ENCODE data around the gene MBOAT1. TPM values are rescaled to one million over a fixed set of nuclear protein-coding genes. Genes with fewer than 3 reads are reported as not detected.
"Not testable (repeated sequence)": the region's sequence is repeated elsewhere in the genome, so short reads cannot be mapped to it uniquely, and the experiment has no call there.

The MBOAT1 gene
- polyA plus RNA-seq, 1 of the 3 experiments (the other 2 are of a cell fraction) = 3.0 TPM

DNA sequence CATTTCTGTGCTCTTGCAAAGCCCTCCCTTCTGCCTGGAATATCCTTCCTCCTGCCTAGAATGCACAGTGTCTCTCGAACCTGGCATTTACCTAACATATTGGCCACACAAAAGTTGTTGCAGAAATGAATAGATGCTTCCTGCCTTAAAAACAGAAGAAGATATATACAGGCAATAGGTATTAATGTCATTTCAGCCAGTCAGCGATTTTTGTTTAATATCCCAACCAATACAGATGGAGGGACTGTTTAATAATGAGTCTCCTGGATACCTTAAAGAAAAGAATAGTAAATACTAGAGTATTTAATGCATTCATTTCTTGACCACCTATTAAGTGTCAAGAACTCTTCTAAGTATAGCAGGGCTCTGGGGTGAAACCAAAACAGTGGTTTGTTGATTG lies 70.3 kb downstream of the MBOAT1 start:
- Histone ChIP-seq H3K4me1 (ENCODE audit: control insufficient read depth in 1 of 2, insufficient read depth in 2 of 2, low read depth in 1 of 2, low read length in 1 of 2) (no peaks in the 10 kb centered on the region; a peak in 2 of 4 replicates), H4K20me1 (ENCODE audit: insufficient read depth) (no peaks in the 10 kb centered on the region), H3K4me2 (no peak overlapping the region), H3K9me3 (no peaks in the 10 kb centered on the region), H3K27me3 (ENCODE audit: insufficient read depth) (no peaks in the 10 kb centered on the region), H3K9me2 (no peaks in the 10 kb centered on the region), H3K36me3 (replicated peaks in 1 of 2; ENCODE audit: control insufficient read depth in 1 of 2, insufficient read depth in 2 of 2, low read length in 1 of 2) (no peaks in the 10 kb centered on the region), H3K79me2 (ENCODE audit: insufficient read depth) (no peaks in the 10 kb centered on the region), H2AFZ (ENCODE audit: low read depth) (no peak overlapping the region), H3F3A (replicated peaks; ENCODE audit: insufficient read depth) (no peaks in the 10 kb centered on the region), H3K9ac (no peak overlapping the region), H3K27ac (ENCODE audit: low read depth in 2 of 2, low read length in 1 of 2) (no peak overlapping the region), H3K4me3 (ENCODE audit: low read depth in 2 of 2, low read length in 1 of 2) (no peak overlapping the region)
- ChIA-PET POLR2A (no interaction called here), CTCF (no interaction called here)
- DNase-seq = no peak
- TF ChIP-seq GATA2 (CRISPR knock-in tag; IDR thresholded peaks at IDR 0.05) (no peak), RCOR1 (IDR thresholded peaks at IDR 0.05; ENCODE audit: low read length) (no peak), NRF1 (IDR thresholded peaks at IDR 0.05; ENCODE audit: low read depth, low read length) (no peak), FOXM1 (IDR thresholded peaks at IDR 0.05; ENCODE audit: low read depth) (no peak), EP300 (IDR thresholded peaks at IDR 0.05; ENCODE audit: borderline replicate concordance in 1 of 2, low read depth in 1 of 2, low read length in 1 of 2) (no peak), RAD21 (IDR thresholded peaks at IDR 0.05; ENCODE audit: low read length) (no peak), YY1 (IDR thresholded peaks at IDR 0.05; ENCODE audit: low read depth) (no peak), CHD2 (IDR thresholded peaks at IDR 0.05; ENCODE audit: low read length, partially characterized antibody) (no peak), JUND (IDR thresholded peaks at IDR 0.05) (no peak), SMC3 (IDR thresholded peaks at IDR 0.05; ENCODE audit: low read depth, low read length) (no peak), SIN3A (IDR thresholded peaks at IDR 0.05; ENCODE audit: borderline replicate concordance, low read depth, low read length) (no peak), ELF1 (IDR thresholded peaks at IDR 0.05) (no peak), FOSL2 (IDR thresholded peaks at IDR 0.05; ENCODE audit: borderline replicate concordance, low read depth) (no peak)
- TF ChIP-seq, protein P1, sequence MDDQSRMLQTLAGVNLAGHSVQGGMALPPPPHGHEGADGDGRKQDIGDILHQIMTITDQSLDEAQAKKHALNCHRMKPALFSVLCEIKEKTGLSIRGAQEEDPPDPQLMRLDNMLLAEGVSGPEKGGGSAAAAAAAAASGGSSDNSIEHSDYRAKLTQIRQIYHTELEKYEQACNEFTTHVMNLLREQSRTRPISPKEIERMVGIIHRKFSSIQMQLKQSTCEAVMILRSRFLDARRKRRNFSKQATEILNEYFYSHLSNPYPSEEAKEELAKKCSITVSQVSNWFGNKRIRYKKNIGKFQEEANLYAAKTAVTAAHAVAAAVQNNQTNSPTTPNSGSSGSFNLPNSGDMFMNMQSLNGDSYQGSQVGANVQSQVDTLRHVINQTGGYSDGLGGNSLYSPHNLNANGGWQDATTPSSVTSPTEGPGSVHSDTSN (IDR thresholded peaks at IDR 0.05) = no peak
- TF ChIP-seq, protein P2, sequence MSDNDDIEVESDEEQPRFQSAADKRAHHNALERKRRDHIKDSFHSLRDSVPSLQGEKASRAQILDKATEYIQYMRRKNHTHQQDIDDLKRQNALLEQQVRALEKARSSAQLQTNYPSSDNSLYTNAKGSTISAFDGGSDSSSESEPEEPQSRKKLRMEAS (IDR thresholded peaks at IDR 0.05; ENCODE audit: low read depth) = no peak
- TF ChIP-seq, protein P3, sequence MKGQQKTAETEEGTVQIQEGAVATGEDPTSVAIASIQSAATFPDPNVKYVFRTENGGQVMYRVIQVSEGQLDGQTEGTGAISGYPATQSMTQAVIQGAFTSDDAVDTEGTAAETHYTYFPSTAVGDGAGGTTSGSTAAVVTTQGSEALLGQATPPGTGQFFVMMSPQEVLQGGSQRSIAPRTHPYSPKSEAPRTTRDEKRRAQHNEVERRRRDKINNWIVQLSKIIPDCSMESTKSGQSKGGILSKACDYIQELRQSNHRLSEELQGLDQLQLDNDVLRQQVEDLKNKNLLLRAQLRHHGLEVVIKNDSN (IDR thresholded peaks at IDR 0.05; ENCODE audit: borderline replicate concordance, low read depth) = no peak
- TF ChIP-seq, protein P4, sequence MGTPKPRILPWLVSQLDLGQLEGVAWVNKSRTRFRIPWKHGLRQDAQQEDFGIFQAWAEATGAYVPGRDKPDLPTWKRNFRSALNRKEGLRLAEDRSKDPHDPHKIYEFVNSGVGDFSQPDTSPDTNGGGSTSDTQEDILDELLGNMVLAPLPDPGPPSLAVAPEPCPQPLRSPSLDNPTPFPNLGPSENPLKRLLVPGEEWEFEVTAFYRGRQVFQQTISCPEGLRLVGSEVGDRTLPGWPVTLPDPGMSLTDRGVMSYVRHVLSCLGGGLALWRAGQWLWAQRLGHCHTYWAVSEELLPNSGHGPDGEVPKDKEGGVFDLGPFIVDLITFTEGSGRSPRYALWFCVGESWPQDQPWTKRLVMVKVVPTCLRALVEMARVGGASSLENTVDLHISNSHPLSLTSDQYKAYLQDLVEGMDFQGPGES (IDR thresholded peaks at IDR 0.05; ENCODE audit: low read depth, low read length) = no peak
- 93% methylated on average over 2 of the region's 2 CpGs for WGBS (ENCODE audit: low lambda C conversion rate)

DNA sequence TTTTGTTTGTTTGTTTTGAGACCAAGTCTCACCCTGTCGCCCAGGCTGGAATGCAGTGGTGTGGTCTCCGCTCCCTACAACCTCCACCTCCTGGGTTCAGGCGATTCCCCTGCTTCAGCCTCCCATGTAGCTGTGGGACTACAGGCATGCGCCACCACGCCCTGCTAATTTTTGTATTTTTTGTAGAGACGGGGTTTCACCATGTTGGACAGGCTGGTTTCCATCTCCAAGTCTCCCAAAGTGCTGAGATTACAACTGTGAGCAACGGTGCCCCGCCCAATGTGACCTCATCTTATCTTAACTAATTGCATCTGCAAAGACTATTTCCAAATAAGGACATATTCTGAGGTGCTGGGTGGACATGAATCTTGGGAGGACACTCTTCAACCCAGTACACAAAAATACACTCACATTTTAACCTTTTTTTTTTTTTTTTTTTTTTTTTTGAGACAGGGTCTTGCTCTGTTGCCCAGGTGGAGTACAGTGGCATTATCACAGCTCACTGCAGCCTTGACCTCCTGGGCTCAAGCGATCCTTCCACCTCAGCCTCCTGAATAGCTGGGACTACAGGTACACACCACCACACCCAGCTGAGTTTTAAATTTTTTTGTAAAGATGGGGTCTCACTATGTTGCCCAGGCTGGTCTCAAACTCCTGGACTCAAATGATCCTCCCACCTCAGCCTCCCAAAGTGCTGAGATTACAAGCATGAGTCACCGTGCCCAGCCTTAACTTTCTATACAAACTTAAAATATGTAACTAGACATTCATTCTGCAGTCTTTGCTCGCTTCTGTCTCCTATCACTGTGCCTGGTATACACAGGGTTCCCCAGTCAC lies 72.9 kb downstream of the MBOAT1 start:
- CTCF ChIA-PET = interaction anchor here (1.1 to 1.9 kb wide), 3 partner anchors 10 to 13 kb away, joined by 3 to 15 read pairs (median 5); no protein-coding TSS in a partner anchor
- DNase-seq = not testable (repeated sequence)

More for the DNA sequence above, 72.9 kb downstream of the MBOAT1 start:
- H3F3A ChIP-seq (replicated peaks; ENCODE audit: insufficient read depth); H3K79me2 ChIP-seq (ENCODE audit: insufficient read depth); POLR2A ChIA-PET; H3K4me2 ChIP-seq; H3K27ac ChIP-seq (ENCODE audit: low read depth in 2 of 2, low read length in 1 of 2); H3K9ac ChIP-seq; H3K9me2 ChIP-seq; H3K27me3 ChIP-seq (ENCODE audit: insufficient read depth); H3K36me3 ChIP-seq (replicated peaks in 1 of 2; ENCODE audit: control insufficient read depth in 1 of 2, insufficient read depth in 2 of 2, low read length in 1 of 2); H3K4me1 ChIP-seq (ENCODE audit: control insufficient read depth in 1 of 2, insufficient read depth in 2 of 2, low read depth in 1 of 2, low read length in 1 of 2); H3K4me3 ChIP-seq (ENCODE audit: low read depth in 2 of 2, low read length in 1 of 2); H4K20me1 ChIP-seq (ENCODE audit: insufficient read depth); H2AFZ ChIP-seq (ENCODE audit: low read depth); H3K9me3 ChIP-seq: not testable (repeated sequence)
- WGBS (ENCODE audit: low lambda C conversion rate) = 96% methylated on average over 11 of the region's 11 CpGs

All from SK-N-SH (cell line).